ENCODE results near the gene PTH1R. TPM values are rescaled to one million over a fixed set of nuclear protein-coding genes. Genes with fewer than 3 reads are reported as not detected.
"Not testable (repeated sequence)": the region's sequence is repeated elsewhere in the genome, so short reads cannot be mapped to it uniquely, and the experiment has no call there.

PTH1R gene
- total RNA-seq, 6 donors from 2014 or later = 2.6 to 48.2 (median 16.2) TPM

DNA sequence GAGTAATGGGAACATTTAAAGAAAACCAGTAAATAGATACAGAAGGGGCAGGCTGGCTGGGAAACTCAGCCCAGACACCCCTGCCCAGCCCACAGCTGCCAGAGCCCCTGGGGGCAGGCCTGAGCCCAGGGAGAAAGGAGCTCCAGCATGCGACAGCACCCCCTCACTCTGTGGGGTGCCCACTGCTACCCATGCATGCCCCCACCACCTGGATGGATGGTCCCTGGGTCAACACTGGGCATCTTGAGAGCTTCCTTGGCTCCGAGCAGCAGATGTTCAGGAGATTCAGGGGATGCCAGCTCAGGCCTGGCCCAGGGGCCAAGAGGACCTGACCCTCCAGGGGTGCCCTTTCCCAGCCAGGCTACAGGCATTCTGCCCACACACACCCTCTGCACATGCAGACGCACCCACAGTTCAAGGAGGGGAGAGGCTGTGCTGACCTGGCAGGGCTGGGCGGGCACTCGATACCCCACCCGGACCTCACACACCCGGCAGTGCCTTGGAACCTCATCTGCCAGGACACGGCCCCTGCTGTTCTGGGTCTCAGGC lies 31.5 kb downstream of the PTH1R start:
- no peaks in the 10 kb centered on the region for H3K36me3 ChIP-seq
- H3K4me1 ChIP-seq = peaks cover 21 to 28% (median 24%) of the 10 kb centered on the region in 4 donors
- peak in 1 of 2 donors; percentile 59 for DNase-seq
- peak; percentile 2 to 23 for ATAC-seq (ENCODE audit: low FRiP score in 2 of 2)
- no peak overlapping the region for H3K27ac ChIP-seq
- WGBS, 2 donors = 48% methylated on average over 8 of the region's 8 CpGs; no CpG with 5 or more reads in 1 of the 2 donors
- H3K4me3 ChIP-seq = no peak overlapping the region
- TF ChIP-seq EP300 (IDR thresholded peaks at IDR 0.05) = no peak
- TF ChIP-seq POLR2A (IDR thresholded peaks at IDR 0.05) = no peak
- TF ChIP-seq, protein P1, sequence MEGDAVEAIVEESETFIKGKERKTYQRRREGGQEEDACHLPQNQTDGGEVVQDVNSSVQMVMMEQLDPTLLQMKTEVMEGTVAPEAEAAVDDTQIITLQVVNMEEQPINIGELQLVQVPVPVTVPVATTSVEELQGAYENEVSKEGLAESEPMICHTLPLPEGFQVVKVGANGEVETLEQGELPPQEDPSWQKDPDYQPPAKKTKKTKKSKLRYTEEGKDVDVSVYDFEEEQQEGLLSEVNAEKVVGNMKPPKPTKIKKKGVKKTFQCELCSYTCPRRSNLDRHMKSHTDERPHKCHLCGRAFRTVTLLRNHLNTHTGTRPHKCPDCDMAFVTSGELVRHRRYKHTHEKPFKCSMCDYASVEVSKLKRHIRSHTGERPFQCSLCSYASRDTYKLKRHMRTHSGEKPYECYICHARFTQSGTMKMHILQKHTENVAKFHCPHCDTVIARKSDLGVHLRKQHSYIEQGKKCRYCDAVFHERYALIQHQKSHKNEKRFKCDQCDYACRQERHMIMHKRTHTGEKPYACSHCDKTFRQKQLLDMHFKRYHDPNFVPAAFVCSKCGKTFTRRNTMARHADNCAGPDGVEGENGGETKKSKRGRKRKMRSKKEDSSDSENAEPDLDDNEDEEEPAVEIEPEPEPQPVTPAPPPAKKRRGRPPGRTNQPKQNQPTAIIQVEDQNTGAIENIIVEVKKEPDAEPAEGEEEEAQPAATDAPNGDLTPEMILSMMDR (IDR thresholded peaks at IDR 0.05) = no peak
- no peak for TF ChIP-seq POLR2AphosphoS5 (IDR thresholded peaks at IDR 0.05)
- no peaks in the 10 kb centered on the region for H3K27me3 ChIP-seq
- no peaks in the 10 kb centered on the region for H3K9me3 ChIP-seq

DNA sequence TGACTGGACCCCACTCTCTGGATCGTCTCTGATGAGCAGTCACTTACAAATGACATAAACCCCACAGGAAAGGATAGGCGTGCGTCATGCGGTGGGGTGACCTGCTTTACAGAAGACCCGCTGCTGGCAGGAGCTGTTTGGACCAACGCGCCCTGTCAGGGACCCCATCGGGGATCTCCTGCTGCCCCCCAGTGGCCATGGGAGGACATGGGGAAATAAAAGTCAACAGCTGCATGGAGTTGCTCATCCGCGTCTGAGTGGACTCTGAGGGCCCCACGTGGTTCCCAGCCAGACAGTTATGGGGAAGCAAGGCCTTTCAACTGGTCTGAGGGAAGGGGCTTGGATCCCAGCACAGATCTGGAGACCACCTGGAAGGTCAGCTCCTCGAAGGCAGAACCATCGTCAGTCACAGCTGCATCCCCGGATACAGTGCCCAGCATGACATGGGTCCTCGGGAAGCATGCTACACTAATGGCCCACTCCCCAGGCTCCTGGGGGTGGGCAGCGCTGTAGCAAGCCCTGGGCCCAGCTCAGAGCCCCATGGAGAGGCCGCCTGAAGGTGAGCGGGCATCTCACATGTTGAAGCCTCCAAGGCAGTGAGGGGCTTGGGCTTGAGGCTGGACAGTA lies 32.1 kb downstream of the PTH1R start:
- no peaks in the 10 kb centered on the region for H3K36me3 ChIP-seq
- 10 to 92% methylated on average over 2 to 15 of the region's 18 CpGs for WGBS, 2 donors
- no peak for TF ChIP-seq POLR2A (IDR thresholded peaks at IDR 0.05)
- TF ChIP-seq, protein P1 (IDR thresholded peaks at IDR 0.05) = peak; percentile 80 to 88 (median 84)
- no peaks in the 10 kb centered on the region for H3K27me3 ChIP-seq
- H3K4me3 ChIP-seq = no peak overlapping the region
- H3K9me3 ChIP-seq = no peaks in the 10 kb centered on the region
- DNase-seq = peak; percentile 49 to 80
- peak; percentile 83 to 90 for ATAC-seq (ENCODE audit: low FRiP score in 2 of 2)
- peaks cover 21 to 32% (median 24%) of the 10 kb centered on the region in 4 donors for H3K4me1 ChIP-seq
- H3K27ac ChIP-seq = no peak overlapping the region

DNA sequence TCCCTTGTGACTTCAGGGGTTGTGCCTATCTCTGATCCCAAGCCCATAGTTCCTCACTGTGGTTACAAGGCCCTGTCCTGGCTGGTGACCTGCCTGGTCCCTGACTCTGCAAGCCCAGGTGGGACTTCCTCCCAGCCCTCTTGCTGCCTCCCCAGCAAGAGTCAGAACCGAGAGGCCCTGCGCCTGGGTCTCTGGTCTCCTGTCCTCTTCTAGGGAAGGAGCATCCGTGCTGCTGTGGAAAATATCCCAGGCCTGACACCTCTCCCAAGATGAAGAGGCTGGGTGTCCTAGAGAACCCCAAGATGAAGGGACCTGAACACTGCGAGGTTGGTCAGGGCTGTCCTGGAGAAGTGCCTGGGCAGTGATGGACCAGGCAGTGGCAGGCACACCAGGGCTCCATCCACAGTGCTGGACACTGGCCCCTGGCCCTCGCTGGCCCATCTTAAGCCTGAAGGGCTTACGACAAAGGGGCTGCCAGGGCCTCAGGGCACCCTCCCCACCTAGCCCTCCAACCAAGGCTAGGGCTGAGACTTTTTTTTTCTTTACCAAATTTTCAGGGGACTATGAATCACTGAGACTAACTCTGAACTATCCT lies 32.7 kb downstream of the PTH1R start:
- no peak overlapping the region for H3K4me3 ChIP-seq
- TF ChIP-seq POLR2A (IDR thresholded peaks at IDR 0.05) (no peak), POLR2AphosphoS5 (IDR thresholded peaks at IDR 0.05) (no peak), EP300 (IDR thresholded peaks at IDR 0.05) (no peak)
- TF ChIP-seq, protein P1 (IDR thresholded peaks at IDR 0.05) = no peak
- WGBS, 2 donors = 88 to 93% methylated on average over 3 to 5 of the region's 6 CpGs
- DNase-seq (no peak), ATAC-seq (ENCODE audit: low FRiP score in 2 of 2) (no peak)
- no peaks in the 10 kb centered on the region for H3K36me3 ChIP-seq
- no peak overlapping the region for H3K27ac ChIP-seq
- no peaks in the 10 kb centered on the region for H3K9me3 ChIP-seq
- H3K4me1 ChIP-seq = peaks cover 21 to 32% (median 24%) of the 10 kb centered on the region in 4 donors
- no peaks in the 10 kb centered on the region for H3K27me3 ChIP-seq

DNA sequence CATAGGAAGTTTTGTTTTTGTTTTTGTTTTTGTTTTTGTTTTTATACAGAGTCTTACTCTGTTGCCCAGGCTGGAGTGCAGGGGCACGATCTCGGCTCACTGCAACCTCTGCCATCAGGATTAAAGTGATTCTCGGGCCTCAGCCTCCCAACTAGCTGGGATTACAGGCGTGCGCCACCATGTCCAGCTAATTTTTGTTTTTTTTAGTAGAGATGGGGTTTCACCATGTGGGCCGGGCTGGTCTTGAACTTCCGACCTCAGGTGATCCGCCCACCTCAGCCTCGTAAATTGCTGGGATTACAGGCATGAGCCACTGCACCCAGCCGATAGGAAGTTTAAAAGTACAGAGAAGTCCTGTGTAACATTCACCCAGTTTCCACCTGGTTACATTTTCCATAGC lies 33.4 kb downstream of the PTH1R start:
- not testable (repeated sequence) for H3K27ac ChIP-seq; DNase-seq; ATAC-seq (ENCODE audit: low FRiP score in 2 of 2); H3K4me3 ChIP-seq; H3K27me3 ChIP-seq; H3K36me3 ChIP-seq; H3K9me3 ChIP-seq
- WGBS, 2 donors = 92% methylated on average over 10 of the region's 10 CpGs
- peaks cover 21 to 32% (median 24%) of the 10 kb centered on the region in 4 donors for H3K4me1 ChIP-seq

DNA sequence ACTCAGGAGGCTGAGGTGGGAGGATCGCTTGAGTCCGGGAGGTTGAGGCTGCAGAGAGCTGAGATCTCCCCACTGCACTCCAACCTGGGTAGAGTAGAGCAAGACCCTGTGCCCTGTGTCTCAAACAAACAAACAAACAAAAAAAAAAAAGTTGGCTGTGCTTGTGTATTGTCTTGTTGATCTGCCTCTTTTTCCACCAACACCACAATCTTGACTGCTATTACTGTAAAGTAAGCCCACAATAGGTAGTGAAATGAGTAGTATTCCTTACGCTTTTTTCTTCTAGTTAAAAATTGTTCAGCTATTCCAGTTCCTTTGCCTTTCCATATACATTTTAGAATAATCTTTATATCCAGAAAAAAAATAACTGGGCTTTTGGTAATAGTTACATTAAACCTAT lies 35.5 kb downstream of the PTH1R start:
- peaks cover 21 to 32% (median 24%) of the 10 kb centered on the region in 4 donors for H3K4me1 ChIP-seq
- peaks cover 0 to 7% (median 2%) of the 10 kb centered on the region in 4 donors for H3K36me3 ChIP-seq
- DNase-seq (no peak), ATAC-seq (ENCODE audit: low FRiP score in 2 of 2) (no peak)
- H3K27me3 ChIP-seq = no peaks in the 10 kb centered on the region
- WGBS, 2 donors = 96% methylated on average over 3 of the region's 3 CpGs
- TF ChIP-seq POLR2A (IDR thresholded peaks at IDR 0.05) = no peak
- TF ChIP-seq, protein P1 (IDR thresholded peaks at IDR 0.05) = no peak
- no peak overlapping the region for H3K27ac ChIP-seq
- no peaks in the 10 kb centered on the region for H3K9me3 ChIP-seq
- no peak overlapping the region for H3K4me3 ChIP-seq

All from upper lobe of left lung (tissue), 6 donors.